Ascending aorta (tissue), 2 donors: ENCODE data around the gene KRTAP10-9. TPM values are rescaled to one million over a fixed set of nuclear protein-coding genes. Genes with fewer than 3 reads are reported as not detected.
"Not testable (repeated sequence)": the region's sequence is repeated elsewhere in the genome, so short reads cannot be mapped to it uniquely, and the experiment has no call there.

ENCODE experiments used
- DNase-seq, 2 donors: peaks; one replicate each; pipeline ENCODE4 v3.0.0-alpha.2; 2019; ENCODE audit warnings: low spot score in 2 of 2
- H3K27ac ChIP-seq, 2 donors: fragments of 200-600 bp; sonication (generic); one replicate each; pipeline ENCODE4 v1.5.1; 2016 to 2017; ENCODE audit warnings: mild to moderate bottlenecking in 1 of 2
- H3K27me3 ChIP-seq: fragments of 200-600 bp; sonication (generic); one replicate; pipeline ENCODE4 v1.5.1; 2017
- H3K36me3 ChIP-seq, 2 donors: fragments of 200-600 bp; sonication (generic); one replicate each; pipeline ENCODE4 v1.5.1; 2016
- H3K4me1 ChIP-seq, 2 donors: fragments of 200-600 bp; sonication (generic); one replicate each; pipeline ENCODE4 v1.5.1; 2016 to 2017; ENCODE audit warnings: mild to moderate bottlenecking in 1 of 2
- H3K4me3 ChIP-seq, 2 donors: fragments of 200-600 bp; sonication (generic); one replicate each; pipeline ENCODE4 v1.5.1; 2016 to 2017; ENCODE audit warnings: mild to moderate bottlenecking in 1 of 2
- H3K9me3 ChIP-seq, 2 donors: fragments of 200-600 bp; sonication (generic); one replicate each; pipeline ENCODE4 v1.5.1; 2016
- CTCF ChIP-seq, 3 experiments: fragments of 200-600 bp in 2 of 3; fragments of 450-650 bp in 1 of 3; sonication (generic) in 2 of 3; IDR thresholded peaks; one replicate each; pipeline ENCODE4 v1.5.1; 2016 to 2019; ENCODE audit warnings: antibody characterized with exemption in 3 of 3, mild to moderate bottlenecking in 1 of 3, moderate library complexity in 1 of 3
- intact Hi-C: fragments of 100-400 bp; cut with DNase I; formaldehyde crosslinking; loops from one replicate; pipeline ENCODE4 v1.15.1; 2023
- total RNA-seq: library from RNA; depleted of rRNA; stranded (reverse); fragments of >200 nt; gene quantifications from one replicate; pipeline ENCODE4 v1.1.0, GENCODE V29; 2016

Gene KRTAP10-9
- total RNA-seq, 1 donor from 2014 or later: not detected

DNA sequence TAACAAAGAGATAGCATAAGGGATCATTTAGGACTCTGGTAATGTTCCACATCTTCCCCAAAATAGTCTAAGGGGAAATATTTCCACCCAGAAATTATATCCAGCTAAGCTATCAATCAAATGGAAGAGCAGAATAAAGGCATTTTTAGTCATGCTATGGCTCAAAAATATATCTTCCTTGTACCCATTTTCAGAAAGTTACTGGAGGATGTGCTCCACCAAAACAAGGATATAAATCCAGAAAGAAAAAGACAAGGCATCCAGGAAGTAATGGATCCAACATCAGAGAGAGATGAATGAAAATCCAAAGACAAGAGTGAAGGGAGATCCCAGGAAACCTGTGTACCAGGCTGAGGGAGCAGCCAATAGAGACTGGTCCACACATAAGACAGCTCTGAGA is 17.7 kb upstream of the KRTAP10-9 start:
- TF ChIP-seq CTCF (IDR thresholded peaks at IDR 0.05): no peak
- Histone ChIP-seq H3K4me3 (no peak overlapping the region), H3K4me1 (no peaks in the 10 kb centered on the region), H3K36me3 (no peaks in the 10 kb centered on the region), H3K27ac (no peak overlapping the region), H3K27me3 (no peaks in the 10 kb centered on the region), H3K9me3 (no peaks in the 10 kb centered on the region)
- no peak for DNase-seq
- intact Hi-C loops: no loop called here

DNA sequence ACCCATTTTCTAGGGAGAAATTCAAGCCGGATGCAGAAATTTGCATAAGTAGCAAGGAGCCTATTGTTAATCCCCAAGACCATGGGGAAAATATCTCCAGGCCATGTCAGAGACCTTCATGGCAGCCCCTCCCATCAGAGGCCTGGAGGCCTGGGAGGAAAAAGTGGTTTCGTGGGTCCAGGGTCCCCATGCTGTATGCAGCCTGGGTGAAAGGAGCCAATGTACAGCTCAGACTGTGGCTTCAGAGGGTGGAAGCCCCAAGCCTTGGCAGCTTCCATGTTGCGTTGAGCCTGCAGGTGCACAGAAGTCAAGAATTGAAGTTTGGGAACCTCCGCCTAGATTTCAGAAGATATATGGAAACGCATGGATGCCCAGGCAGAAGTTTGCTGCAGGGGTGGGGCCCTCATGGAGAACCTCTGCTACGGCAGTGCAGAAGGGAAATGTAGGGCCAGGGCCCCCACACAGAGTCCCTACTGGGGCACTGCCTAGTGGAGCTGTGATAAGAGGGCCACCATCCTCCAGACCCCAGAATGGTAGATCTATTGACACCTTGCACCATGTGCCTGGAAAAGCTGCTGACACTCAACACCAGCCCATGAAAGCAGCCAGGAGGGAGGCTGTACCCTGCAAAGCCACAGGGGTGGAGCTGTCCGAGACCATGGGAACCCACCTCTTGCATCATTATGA is 16.6 kb upstream of the KRTAP10-9 start:
- H3K4me3 ChIP-seq, DNase-seq, H3K27me3 ChIP-seq, H3K4me1 ChIP-seq, H3K27ac ChIP-seq, intact Hi-C loops, H3K9me3 ChIP-seq, H3K36me3 ChIP-seq: not testable (repeated sequence)

DNA sequence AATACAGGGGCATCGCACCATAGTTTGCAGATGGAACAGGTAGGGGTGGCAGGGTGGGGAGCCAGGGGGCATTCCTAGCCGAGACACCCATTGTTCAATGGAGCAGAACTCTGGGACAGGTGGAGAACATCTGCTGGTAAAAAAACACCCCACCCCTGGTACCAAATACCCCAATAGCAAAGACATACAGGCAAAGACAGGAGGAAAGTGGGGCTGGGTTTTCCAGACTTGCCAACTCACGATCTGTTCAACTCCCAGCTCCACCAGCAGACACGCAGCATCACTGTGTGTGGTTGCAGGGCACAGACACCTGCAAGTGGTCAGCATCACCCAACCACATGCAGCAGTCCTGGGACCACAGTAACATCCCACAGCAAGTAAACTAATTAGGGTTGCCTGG is 15.3 kb upstream of the KRTAP10-9 start:
- intact Hi-C loops: no loop called here
- Histone ChIP-seq H3K27me3 (no peaks in the 10 kb centered on the region), H3K9me3 (no peaks in the 10 kb centered on the region), H3K4me3 (no peak overlapping the region), H3K4me1 (no peaks in the 10 kb centered on the region), H3K36me3 (no peaks in the 10 kb centered on the region), H3K27ac (no peak overlapping the region)
- no peak for TF ChIP-seq CTCF (IDR thresholded peaks at IDR 0.05)
- no peak for DNase-seq

DNA sequence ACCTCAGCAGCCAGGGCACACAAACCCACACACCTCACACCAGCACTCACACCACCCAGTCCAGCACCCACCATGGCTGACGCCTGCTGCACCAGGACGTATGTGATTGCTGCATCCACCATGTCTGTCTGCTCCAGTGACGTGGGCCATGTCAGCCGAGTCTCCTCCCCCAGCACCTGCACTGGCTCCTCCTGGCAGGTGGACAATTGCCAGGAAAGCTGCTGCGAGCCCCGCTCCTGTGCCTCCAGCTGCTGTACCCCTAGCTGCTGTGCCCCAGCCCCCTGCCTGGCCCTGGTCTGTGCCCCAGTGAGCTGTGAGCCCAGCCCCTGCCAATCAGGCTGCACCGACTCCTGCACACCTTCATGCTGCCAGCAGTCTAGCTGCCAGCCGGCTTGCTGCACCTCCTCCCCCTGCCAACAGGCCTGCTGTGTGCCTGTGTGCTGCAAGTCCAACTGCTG is 14.8 kb upstream of the KRTAP10-9 start, which contains the start of gene KRTAP10-8:
Gene KRTAP10-8 (plus strand): TSS at position 51 of the 458 bp plus-strand sequence. CDS start 22 bp downstream, at position 73.
- H3K4me1 ChIP-seq: no peaks in the 10 kb centered on the region
- H3K4me3 ChIP-seq: no peak within 1 kb of the TSS
- H3K9me3 ChIP-seq: no peaks in the 10 kb centered on the region
- intact Hi-C loops: no loop called here
- no peak within 1 kb of the TSS for H3K27ac ChIP-seq
- DNase-seq: no peak
- TF ChIP-seq CTCF (IDR thresholded peaks at IDR 0.05): no peak
- no peaks in the 10 kb centered on the region for H3K36me3 ChIP-seq
- no peaks in the 10 kb centered on the region for H3K27me3 ChIP-seq

DNA sequence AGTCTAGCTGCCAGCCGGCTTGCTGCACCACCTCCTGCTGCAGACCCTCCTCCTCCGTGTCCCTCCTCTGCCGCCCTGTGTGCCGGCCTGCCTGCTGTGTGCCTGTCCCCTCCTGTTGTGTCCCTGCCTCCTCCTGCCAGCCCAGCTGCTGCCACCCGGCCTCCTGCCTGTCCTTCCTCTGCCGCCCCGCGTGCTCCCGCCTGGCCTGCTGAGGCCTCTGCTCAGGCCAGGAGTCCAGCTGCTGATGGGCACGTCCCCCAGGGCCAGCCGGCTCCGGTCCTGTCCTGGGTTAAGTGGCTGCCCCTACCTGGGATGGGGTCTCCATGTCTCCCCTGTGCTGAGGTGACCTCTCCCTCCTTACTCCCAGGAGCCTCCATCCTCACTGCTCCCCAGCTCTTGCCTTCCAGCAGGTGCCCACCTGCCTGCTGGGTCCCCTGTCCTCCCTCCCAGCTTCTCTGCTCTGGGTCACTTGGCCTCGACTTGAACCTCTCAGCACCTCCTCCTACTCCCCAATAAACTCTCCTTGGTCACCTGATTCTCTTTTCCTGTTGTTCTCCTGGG is 14.1 kb upstream of the KRTAP10-9 start:
- H3K9me3 ChIP-seq: no peaks in the 10 kb centered on the region
- H3K4me3 ChIP-seq: no peak overlapping the region
- DNase-seq: no peak
- no peak overlapping the region for H3K27ac ChIP-seq
- TF ChIP-seq CTCF (IDR thresholded peaks at IDR 0.05): no peak
- intact Hi-C loops: no loop called here
- H3K4me1 ChIP-seq: no peaks in the 10 kb centered on the region
- H3K27me3 ChIP-seq: no peaks in the 10 kb centered on the region
- no peaks in the 10 kb centered on the region for H3K36me3 ChIP-seq

GRCh38 chr21:44613386-44614155 is 13.3 kb upstream of the KRTAP10-9 start:
- H3K27me3 ChIP-seq: no peaks in the 10 kb centered on the region
- intact Hi-C loops: no loop called here
- no peak for DNase-seq

More at GRCh38 chr21:44613386-44614155, 13.3 kb upstream of the KRTAP10-9 start:
- Histone ChIP-seq H3K4me1 (no peaks in the 10 kb centered on the region), H3K36me3 (no peaks in the 10 kb centered on the region), H3K4me3 (no peak overlapping the region), H3K27ac (no peak overlapping the region), H3K9me3 (no peaks in the 10 kb centered on the region)
- TF ChIP-seq CTCF (IDR thresholded peaks at IDR 0.05): no peak
